ENCODE results near the gene JUNB. TPM values are rescaled to one million over a fixed set of nuclear protein-coding genes. Genes with fewer than 3 reads are reported as not detected.

The JUNB gene
- total RNA-seq, 1 experiment from 2014 or later: 16.4 TPM

DNA sequence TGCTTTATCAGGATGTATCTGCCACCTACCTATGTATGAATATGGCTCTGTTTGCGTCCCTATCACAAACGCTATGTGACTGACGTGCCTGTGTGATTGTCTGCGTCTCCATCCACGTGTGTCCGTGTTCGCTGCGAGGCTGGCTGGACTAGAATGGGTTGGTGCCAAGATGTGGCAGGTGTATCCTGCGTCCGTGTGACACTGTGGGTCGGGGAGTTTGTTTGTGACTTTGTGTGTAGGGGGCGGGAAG, 9.2 kb upstream of the JUNB start:
- BruUV-seq (replicated peaks): no TSS peak
- no peak for TF ChIP-seq CTCF (IDR thresholded peaks at IDR 0.05; ENCODE audit: insufficient read depth in 1 of 2, low read depth in 1 of 2, low read length in 1 of 2, severe bottlenecking in 1 of 2, unreplicated experiment in 1 of 2)
- peaks cover 6% of the 10 kb centered on the region for H3K4me1 Mint-ChIP-seq (ENCODE audit: low read depth, unreplicated experiment)
- no peaks in the 10 kb centered on the region for H3K9me3 Mint-ChIP-seq (ENCODE audit: unreplicated experiment)
- no peak for DNase-seq
- H3K27me3 Mint-ChIP-seq (ENCODE audit: insufficient read depth, unreplicated experiment): no peaks in the 10 kb centered on the region
- no peak overlapping the region for H3K4me3 Mint-ChIP-seq (ENCODE audit: unreplicated experiment)
- H3K27ac Mint-ChIP-seq (ENCODE audit: unreplicated experiment): no peak overlapping the region
- CTCF ChIA-PET: interaction anchor here (0.7 to 1.0 kb wide), 2 partner anchors 24 to 66 kb away, joined by 3 to 4 read pairs; partner anchors contain the start of gene RNASEH2A
- Histone ChIP-seq H3K4me1 (peaks cover 32% of the 10 kb centered on the region), H3K27me3 (replicated peaks; ENCODE audit: control insufficient read depth, insufficient read depth, low read length) (no peaks in the 10 kb centered on the region), H3K36me3 (ENCODE audit: control insufficient read depth, insufficient read depth, low read length) (no peaks in the 10 kb centered on the region), H3K4me3 (ENCODE audit: low read depth, low read length) (peak overlapping the region; percentile 50), H3K9me3 (no peaks in the 10 kb centered on the region)
- intact Hi-C loops (cut with micrococcal nuclease; ENCODE audit: unreplicated experiment): loop anchor here (1.0 kb wide), 1 partner anchor 8 kb away; no protein-coding TSS in a partner anchor
- peaks cover 6% of the 10 kb centered on the region for H3K36me3 Mint-ChIP-seq (ENCODE audit: insufficient read depth, unreplicated experiment)
- POLR2A ChIA-PET: interaction anchor here (1.3 kb wide), 1 partner anchor 10 kb away, joined by 36 read pairs; the partner anchor contains the start of gene JUNB

- no peak for TF ChIP-seq CTCF (IDR thresholded peaks at IDR 0.05; ENCODE audit: insufficient read depth in 1 of 2, low read depth in 1 of 2, low read length in 1 of 2, severe bottlenecking in 1 of 2, unreplicated experiment in 1 of 2)
- H3K27ac Mint-ChIP-seq (ENCODE audit: unreplicated experiment): no peak overlapping the region
- POLR2A ChIA-PET: interaction anchor here (1.3 kb wide), 1 partner anchor 10 kb away, joined by 36 read pairs; the partner anchor contains the start of gene JUNB
These were observed 8.6 kb upstream of the JUNB start for GRCh38 chr19:12782424-12783290.

DNA sequence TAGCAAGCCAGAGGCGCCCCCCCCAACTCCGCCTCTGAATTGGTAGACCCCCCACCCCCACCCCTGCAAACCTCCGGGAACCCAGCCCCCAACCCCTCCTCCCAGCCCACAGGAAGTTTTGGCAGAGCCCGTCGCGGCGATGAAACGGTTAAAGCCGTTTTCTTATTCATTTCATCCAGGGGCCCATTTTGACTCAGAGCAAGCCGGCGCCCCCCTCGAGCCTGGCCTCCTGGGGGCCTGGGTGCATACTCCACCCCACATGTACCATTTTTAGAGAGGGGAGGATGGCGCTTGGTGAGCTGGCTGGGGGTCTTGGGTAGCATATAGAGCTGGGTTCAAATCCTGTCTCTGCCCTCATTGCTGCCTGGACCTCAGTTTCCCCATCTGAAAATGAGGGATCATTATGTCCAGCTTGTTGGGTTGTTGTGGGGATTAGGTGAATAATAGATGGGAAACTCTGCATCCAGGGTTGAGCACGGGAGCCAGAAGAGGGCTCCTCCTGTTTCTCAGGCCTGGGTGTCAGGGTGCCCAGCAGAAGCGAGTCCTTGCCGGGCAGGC, 7.9 kb upstream of the JUNB start:
- Histone ChIP-seq H3K4me1 (peaks cover 40% of the 10 kb centered on the region), H3K9me3 (no peaks in the 10 kb centered on the region), H3K36me3 (ENCODE audit: control insufficient read depth, insufficient read depth, low read length) (no peaks in the 10 kb centered on the region), H3K27me3 (replicated peaks; ENCODE audit: control insufficient read depth, insufficient read depth, low read length) (no peaks in the 10 kb centered on the region), H3K4me3 (ENCODE audit: low read depth, low read length) (peak overlapping the region; percentile 50)
- ChIA-PET POLR2A (interaction anchor here (1.3 kb wide), 1 partner anchor 9 kb away, joined by 36 read pairs; the partner anchor contains the start of gene JUNB), CTCF (interaction anchor here (0.8 kb wide), 1 partner anchor 10 kb away, joined by 4 read pairs; no protein-coding TSS in a partner anchor)
- Mint-ChIP-seq H3K4me1 (ENCODE audit: low read depth, unreplicated experiment) (peaks cover 8% of the 10 kb centered on the region), H3K27me3 (ENCODE audit: insufficient read depth, unreplicated experiment) (no peaks in the 10 kb centered on the region), H3K36me3 (ENCODE audit: insufficient read depth, unreplicated experiment) (peaks cover 2% of the 10 kb centered on the region), H3K9me3 (ENCODE audit: unreplicated experiment) (no peaks in the 10 kb centered on the region), H3K27ac (ENCODE audit: unreplicated experiment) (no peak overlapping the region), H3K4me3 (ENCODE audit: unreplicated experiment) (no peak overlapping the region)
- TSS peak; percentile 28 for BruUV-seq (replicated peaks)
- intact Hi-C loops (cut with micrococcal nuclease; ENCODE audit: unreplicated experiment): no loop called here
- TF ChIP-seq CTCF (IDR thresholded peaks at IDR 0.05; ENCODE audit: insufficient read depth in 1 of 2, low read depth in 1 of 2, low read length in 1 of 2, severe bottlenecking in 1 of 2, unreplicated experiment in 1 of 2): no peak
- no peak for DNase-seq

More at GRCh38 chr19:12782424-12783290, 8.6 kb upstream of the JUNB start:
- Histone ChIP-seq H3K36me3 (ENCODE audit: control insufficient read depth, insufficient read depth, low read length) (no peaks in the 10 kb centered on the region), H3K4me1 (peaks cover 32% of the 10 kb centered on the region), H3K4me3 (ENCODE audit: low read depth, low read length) (peak overlapping the region; percentile 50), H3K27me3 (replicated peaks; ENCODE audit: control insufficient read depth, insufficient read depth, low read length) (no peaks in the 10 kb centered on the region), H3K9me3 (no peaks in the 10 kb centered on the region)
- peak; percentile 81 to 83 for DNase-seq
- CTCF ChIA-PET: interaction anchor here (0.7 to 1.0 kb wide), 3 partner anchors 10 to 65 kb away, joined by 3 to 4 read pairs (median 4); partner anchors contain the start of gene RNASEH2A
- H3K4me3 Mint-ChIP-seq (ENCODE audit: unreplicated experiment): no peak overlapping the region
- intact Hi-C loops (cut with micrococcal nuclease; ENCODE audit: unreplicated experiment): loop anchor here (1.0 kb wide), 1 partner anchor 8 kb away; no protein-coding TSS in a partner anchor
- peaks cover 6% of the 10 kb centered on the region for H3K4me1 Mint-ChIP-seq (ENCODE audit: low read depth, unreplicated experiment)
- H3K9me3 Mint-ChIP-seq (ENCODE audit: unreplicated experiment): no peaks in the 10 kb centered on the region
- H3K36me3 Mint-ChIP-seq (ENCODE audit: insufficient read depth, unreplicated experiment): peaks cover 6% of the 10 kb centered on the region
- H3K27me3 Mint-ChIP-seq (ENCODE audit: insufficient read depth, unreplicated experiment): no peaks in the 10 kb centered on the region
- BruUV-seq (replicated peaks): no TSS peak
